Vagina (tissue), 2 donors: Measurements from ENCODE around the gene TNFRSF14. TPM values are rescaled to one million over a fixed set of nuclear protein-coding genes. Genes with fewer than 3 reads are reported as not detected.
A peak's percentile ranks its signal among the peaks of the same experiment; 100 is the strongest.
"Not testable (repeated sequence)": the region's sequence is repeated elsewhere in the genome, so short reads cannot be mapped to it uniquely, and the experiment has no call there.

Source experiments
- DNase-seq, 2 donors: peaks; one replicate each; pipeline ENCODE4 v3.0.0-alpha.2; 2017; ENCODE audit errors: extremely low spot score in 2 of 2
- H3K27ac ChIP-seq: fragments of 200-600 bp; sonication (generic); one replicate; pipeline ENCODE4 v1.5.1; 2019
- H3K27me3 ChIP-seq: fragments of 200-600 bp; sonication (generic); one replicate; pipeline ENCODE4 v1.5.1; 2019
- H3K36me3 ChIP-seq, 2 donors: fragments of 200-600 bp; sonication (generic); one replicate each; pipeline ENCODE4 v1.5.1; 2017 to 2019
- H3K4me1 ChIP-seq: fragments of 200-600 bp; sonication (generic); one replicate; pipeline ENCODE4 v1.5.1; 2019
- H3K4me3 ChIP-seq, 2 donors: fragments of 200-600 bp; sonication (generic); 1 replicate in 1 of 2; 2 replicates in 1 of 2; pipeline ENCODE4 v1.5.1; 2016 to 2019
- H3K9me3 ChIP-seq: fragments of 200-600 bp; sonication (generic); one replicate; pipeline ENCODE4 v1.5.1; 2019
- POLR2A ChIP-seq, 2 donors: fragments of 450-650 bp; IDR thresholded peaks; one replicate each; pipeline ENCODE4 v1.6.1; 2017; ENCODE audit warnings: antibody characterized with exemption in 2 of 2, mild to moderate bottlenecking in 2 of 2, moderate library complexity in 2 of 2
- POLR2AphosphoS5 ChIP-seq, 2 donors: sonication (generic); formaldehyde crosslinking; IDR thresholded peaks; one replicate each; pipeline ENCODE4 v1.9.0; 2017; ENCODE audit warnings: antibody characterized with exemption in 2 of 2, mild to moderate bottlenecking in 2 of 2, low read depth in 1 of 2; ENCODE audit not compliant: insufficient read depth in 1 of 2
- intact Hi-C: fragments of 100-400 bp; cut with DNase I; formaldehyde crosslinking; loops from one replicate; pipeline ENCODE4 v1.15.1; 2023
- total RNA-seq: library from RNA; depleted of rRNA; stranded (reverse); fragments of >200 nt; gene quantifications from one replicate; pipeline ENCODE4 v1.2.3, GENCODE V29; 2016
- TF ChIP-seq, protein P1 (sequence below), 3 experiments: fragments of 450-650 bp in 2 of 3; fragments of 200-600 bp in 1 of 3; sonication (generic) in 1 of 3; IDR thresholded peaks; one replicate each; pipeline ENCODE4 v1.5.1; 2017 to 2019; ENCODE audit warnings: antibody characterized with exemption in 3 of 3, mild to moderate bottlenecking in 2 of 3, moderate library complexity in 2 of 3

The TNFRSF14 gene
- total RNA-seq, 1 donor from 2014 or later, result 49.6 TPM

- Histone ChIP-seq H3K27ac (no peak overlapping the region), H3K9me3 (no peaks in the 10 kb centered on the region), H3K36me3 (no peaks in the 10 kb centered on the region), H3K27me3 (no peaks in the 10 kb centered on the region), H3K4me3 (no peak overlapping the region), H3K4me1 (no peaks in the 10 kb centered on the region)
- intact Hi-C loops, result no loop called here
- no peak for DNase-seq
- TF ChIP-seq POLR2A (IDR thresholded peaks at IDR 0.05) (no peak), POLR2AphosphoS5 (IDR thresholded peaks at IDR 0.05; ENCODE audit: insufficient read depth in 1 of 2, low read depth in 1 of 2) (no peak)
- TF ChIP-seq, protein P1, sequence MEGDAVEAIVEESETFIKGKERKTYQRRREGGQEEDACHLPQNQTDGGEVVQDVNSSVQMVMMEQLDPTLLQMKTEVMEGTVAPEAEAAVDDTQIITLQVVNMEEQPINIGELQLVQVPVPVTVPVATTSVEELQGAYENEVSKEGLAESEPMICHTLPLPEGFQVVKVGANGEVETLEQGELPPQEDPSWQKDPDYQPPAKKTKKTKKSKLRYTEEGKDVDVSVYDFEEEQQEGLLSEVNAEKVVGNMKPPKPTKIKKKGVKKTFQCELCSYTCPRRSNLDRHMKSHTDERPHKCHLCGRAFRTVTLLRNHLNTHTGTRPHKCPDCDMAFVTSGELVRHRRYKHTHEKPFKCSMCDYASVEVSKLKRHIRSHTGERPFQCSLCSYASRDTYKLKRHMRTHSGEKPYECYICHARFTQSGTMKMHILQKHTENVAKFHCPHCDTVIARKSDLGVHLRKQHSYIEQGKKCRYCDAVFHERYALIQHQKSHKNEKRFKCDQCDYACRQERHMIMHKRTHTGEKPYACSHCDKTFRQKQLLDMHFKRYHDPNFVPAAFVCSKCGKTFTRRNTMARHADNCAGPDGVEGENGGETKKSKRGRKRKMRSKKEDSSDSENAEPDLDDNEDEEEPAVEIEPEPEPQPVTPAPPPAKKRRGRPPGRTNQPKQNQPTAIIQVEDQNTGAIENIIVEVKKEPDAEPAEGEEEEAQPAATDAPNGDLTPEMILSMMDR (IDR thresholded peaks at IDR 0.05), result no peak
Observed at GRCh38 chr1:2571348-2571747, 15.2 kb downstream of the TNFRSF14 start.

GRCh38 chr1:2573250-2573920 is 17.2 kb downstream of the TNFRSF14 start:
- Histone ChIP-seq H3K27me3 (no peaks in the 10 kb centered on the region), H3K4me3 (no peak overlapping the region), H3K9me3 (no peaks in the 10 kb centered on the region), H3K27ac (no peak overlapping the region), H3K36me3 (no peaks in the 10 kb centered on the region), H3K4me1 (peaks cover 8% of the 10 kb centered on the region)
- intact Hi-C loops, result no loop called here
- TF ChIP-seq POLR2AphosphoS5 (IDR thresholded peaks at IDR 0.05; ENCODE audit: insufficient read depth in 1 of 2, low read depth in 1 of 2) (no peak), POLR2A (IDR thresholded peaks at IDR 0.05) (no peak)
- TF ChIP-seq, protein P1 (IDR thresholded peaks at IDR 0.05), result no peak
- no peak for DNase-seq

DNA sequence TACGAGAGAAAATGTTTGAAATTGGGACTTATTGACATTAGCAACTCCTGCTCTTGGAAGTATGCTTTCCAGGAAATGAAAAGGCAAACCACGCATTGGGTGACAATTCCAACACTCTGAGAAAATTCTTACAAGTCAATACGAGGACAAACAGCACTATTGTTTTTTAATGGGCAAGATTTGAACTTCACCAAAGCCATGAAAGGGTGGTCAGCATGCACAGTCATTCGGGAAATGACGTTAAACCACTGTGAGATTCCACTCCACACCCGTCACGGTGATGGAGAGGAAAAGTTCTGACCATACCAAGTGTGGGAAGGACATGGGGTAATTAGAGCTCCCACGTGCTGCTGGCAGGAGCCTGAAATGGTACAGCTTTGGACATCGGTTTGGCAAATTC is 18.2 kb downstream of the TNFRSF14 start:
- Histone ChIP-seq H3K27me3 (no peaks in the 10 kb centered on the region), H3K4me3 (no peak overlapping the region), H3K27ac (no peak overlapping the region), H3K36me3 (no peaks in the 10 kb centered on the region), H3K9me3 (no peaks in the 10 kb centered on the region), H3K4me1 (peaks cover 9% of the 10 kb centered on the region)
- DNase-seq, result no peak
- intact Hi-C loops, result no loop called here
- no peak for TF ChIP-seq POLR2A (IDR thresholded peaks at IDR 0.05)
- TF ChIP-seq, protein P1 (IDR thresholded peaks at IDR 0.05), result no peak
- TF ChIP-seq POLR2AphosphoS5 (IDR thresholded peaks at IDR 0.05; ENCODE audit: insufficient read depth in 1 of 2, low read depth in 1 of 2), result no peak

GRCh38 chr1:2575801-2576663 is 19.9 kb downstream of the TNFRSF14 start:
- intact Hi-C loops, result no loop called here
- no peaks in the 10 kb centered on the region for H3K9me3 ChIP-seq
- TF ChIP-seq POLR2A (IDR thresholded peaks at IDR 0.05) (no peak), POLR2AphosphoS5 (IDR thresholded peaks at IDR 0.05; ENCODE audit: insufficient read depth in 1 of 2, low read depth in 1 of 2) (no peak)
- TF ChIP-seq, protein P1 (IDR thresholded peaks at IDR 0.05), result no peak
- no peak for DNase-seq
- H3K27me3 ChIP-seq, result no peaks in the 10 kb centered on the region
- H3K27ac ChIP-seq, result no peak overlapping the region
- no peak overlapping the region for H3K4me3 ChIP-seq
- no peaks in the 10 kb centered on the region for H3K36me3 ChIP-seq
- peaks cover 9% of the 10 kb centered on the region for H3K4me1 ChIP-seq

- H3K27ac ChIP-seq, result peak overlapping the region; percentile 56
- intact Hi-C loops, H3K36me3 ChIP-seq, DNase-seq, H3K4me1 ChIP-seq, H3K27me3 ChIP-seq, H3K9me3 ChIP-seq: not testable (repeated sequence)
- H3K4me3 ChIP-seq, result peak overlapping the region in 1 of 2 donors; percentile 13
Observed at GRCh38 chr1:2577565-2578075, 21.4 kb downstream of the TNFRSF14 start.
